HUES64 (cell line): ENCODE results near the gene ZNRF2.
A peak's percentile ranks its signal among the peaks of the same experiment; 100 is the strongest.

Experiments
- H3K27ac ChIP-seq: 2 replicates; pipeline ENCODE4 v1.7.0; 2013; ENCODE audit warnings: low read depth, low read length, inconsistent platforms
- H3K27me3 ChIP-seq: 2 replicates; pipeline ENCODE4 v1.6.1; 2013; ENCODE audit warnings: mild to moderate bottlenecking, low read length; ENCODE audit not compliant: insufficient read depth
- H3K36me3 ChIP-seq: 2 replicates; pipeline ENCODE4 v1.6.1; 2013; ENCODE audit warnings: mild to moderate bottlenecking, low read length; ENCODE audit not compliant: insufficient read depth
- H3K4me1 ChIP-seq: 2 replicates; pipeline ENCODE4 v1.6.1; 2013; ENCODE audit warnings: mild to moderate bottlenecking, low read length, moderate library complexity; ENCODE audit not compliant: insufficient read depth
- H3K4me3 ChIP-seq: 2 replicates; pipeline ENCODE4 v1.5.1; 2013; ENCODE audit warnings: mild to moderate bottlenecking, low read length, moderate library complexity
- H3K9ac ChIP-seq: 2 replicates; pipeline ENCODE4 v1.6.1; 2013; ENCODE audit warnings: mild to moderate bottlenecking, low read depth, low read length
- H3K9me3 ChIP-seq: 2 replicates; pipeline ENCODE4 v1.6.1; 2013; ENCODE audit warnings: low read depth, low read length; ENCODE audit not compliant: insufficient read depth
- WGBS: fragments of 150-250, 120-280 bp; methylation state at CpG from one replicate; pipeline ENCODE4 v1.1.7; 2013; ENCODE audit warnings: missing lambda C conversion rate; 5-methylcytosine and 5-hydroxymethylcytosine counted together

Gene ZNRF2

DNA sequence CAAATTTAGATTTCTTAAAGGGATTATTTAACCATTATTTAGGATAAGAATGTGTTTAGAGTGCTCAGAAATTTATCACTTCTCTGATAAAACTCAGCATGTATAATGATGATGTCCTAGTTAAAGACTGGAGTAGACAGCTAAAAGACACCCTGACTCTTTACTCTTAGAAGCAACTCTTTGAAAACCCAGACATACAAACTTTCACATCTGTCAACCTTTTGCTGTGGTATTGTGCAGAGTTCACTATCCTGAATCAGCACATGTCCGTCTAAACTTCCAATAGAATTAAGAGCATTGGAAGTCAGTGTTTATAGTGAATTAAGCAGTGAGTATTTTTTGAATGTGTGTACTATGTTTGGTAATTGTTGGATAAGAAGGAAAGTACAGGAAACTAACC lies 24.9 kb downstream of the ZNRF2 start:
- Histone ChIP-seq H3K27ac (no peak overlapping the region), H3K9ac (no peak overlapping the region), H3K4me1 (peaks cover 55% of the 10 kb centered on the region), H3K9me3 (no peaks in the 10 kb centered on the region), H3K27me3 (no peaks in the 10 kb centered on the region), H3K4me3 (no peak overlapping the region), H3K36me3 (no peaks in the 10 kb centered on the region)
- WGBS = 100% methylated on average over 1 of the region's 1 CpG

DNA sequence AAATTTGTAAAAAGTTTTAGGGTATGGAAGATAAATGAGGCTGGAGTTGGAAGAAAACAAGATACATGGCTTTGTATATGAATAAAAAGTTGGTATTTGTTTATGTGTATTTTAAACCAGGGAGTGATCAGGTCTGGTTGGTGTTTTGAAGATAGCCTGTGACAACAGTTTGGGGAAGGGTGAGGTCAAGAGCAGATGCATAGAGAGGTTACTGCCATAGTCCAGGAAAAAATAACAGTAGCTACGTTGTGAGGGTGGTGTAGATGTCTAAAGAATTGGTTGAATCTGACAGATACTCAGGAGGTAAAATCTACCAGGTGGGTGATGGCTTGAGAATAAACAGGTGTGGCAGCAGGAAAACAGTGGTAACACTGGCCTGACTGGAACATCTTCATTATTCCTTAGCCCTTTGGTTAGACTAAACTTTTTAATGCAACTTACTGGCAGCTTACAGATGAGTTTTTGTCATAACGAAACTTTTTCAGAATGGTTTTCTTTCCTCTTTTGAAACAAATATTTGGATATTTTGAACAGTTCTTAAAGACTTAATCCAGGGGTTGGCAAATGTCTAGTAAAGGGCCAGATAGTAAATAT lies 25.5 kb downstream of the ZNRF2 start:
- 88% methylated on average over 2 of the region's 2 CpGs for WGBS
- Histone ChIP-seq H3K4me1 (peaks cover 55% of the 10 kb centered on the region), H3K36me3 (no peaks in the 10 kb centered on the region), H3K27me3 (no peaks in the 10 kb centered on the region), H3K4me3 (no peak overlapping the region), H3K9me3 (no peaks in the 10 kb centered on the region), H3K9ac (no peak overlapping the region), H3K27ac (no peak overlapping the region)

DNA sequence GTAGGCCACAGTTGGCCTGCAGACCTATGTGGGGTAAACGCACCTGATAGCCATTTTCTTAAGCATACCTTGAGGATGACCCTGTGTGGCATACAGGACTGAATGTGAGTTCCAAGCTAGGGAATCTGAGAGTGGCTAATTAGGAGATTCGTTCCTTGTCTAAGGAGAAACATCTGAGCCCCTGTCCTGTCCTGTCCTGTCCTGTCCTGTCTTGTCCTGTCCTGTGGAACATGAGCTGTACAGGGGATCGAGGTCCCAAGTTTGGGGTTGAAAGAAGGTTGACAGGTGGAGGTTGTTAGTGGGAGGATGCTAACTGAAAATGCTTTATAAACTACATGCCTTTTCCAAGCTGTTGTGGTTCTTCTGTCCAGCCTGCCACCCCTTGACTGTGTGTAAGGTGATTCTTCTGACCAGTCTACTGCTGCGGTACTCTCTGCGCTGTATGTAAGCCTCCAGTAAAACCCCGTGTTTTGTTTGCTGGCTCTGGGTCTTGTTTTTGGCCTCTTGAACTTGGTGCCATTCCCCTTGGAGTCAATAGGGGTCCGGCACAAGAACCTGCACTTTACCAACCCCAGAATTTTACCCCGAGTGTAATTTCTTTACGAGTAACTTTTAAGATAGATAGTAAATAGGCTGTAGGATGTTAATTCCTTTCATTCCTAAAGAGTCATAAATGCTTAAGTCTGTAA lies 26.4 kb downstream of the ZNRF2 start:
- Histone ChIP-seq H3K9me3 (no peaks in the 10 kb centered on the region), H3K4me3 (no peak overlapping the region), H3K36me3 (no peaks in the 10 kb centered on the region), H3K9ac (no peak overlapping the region), H3K4me1 (peaks cover 55% of the 10 kb centered on the region), H3K27me3 (no peaks in the 10 kb centered on the region), H3K27ac (no peak overlapping the region)
- 95% methylated on average over 9 of the region's 9 CpGs for WGBS

- Histone ChIP-seq H3K9me3 (no peaks in the 10 kb centered on the region), H3K4me3 (no peak overlapping the region), H3K9ac (no peak overlapping the region), H3K27ac (no peak overlapping the region), H3K27me3 (no peaks in the 10 kb centered on the region), H3K36me3 (no peaks in the 10 kb centered on the region), H3K4me1 (peaks cover 47% of the 10 kb centered on the region)
- WGBS = 83% methylated on average over 3 of the region's 3 CpGs
These were observed 27.8 kb downstream of the ZNRF2 start for GRCh38 chr7:30312178-30312577.

GRCh38 chr7:30313348-30313747 lies 29.0 kb downstream of the ZNRF2 start:
- WGBS = 98% methylated on average over 3 of the region's 3 CpGs
- Histone ChIP-seq H3K9ac (no peak overlapping the region), H3K9me3 (no peaks in the 10 kb centered on the region), H3K4me3 (no peak overlapping the region), H3K27ac (no peak overlapping the region), H3K4me1 (peaks cover 48% of the 10 kb centered on the region), H3K36me3 (no peaks in the 10 kb centered on the region), H3K27me3 (no peaks in the 10 kb centered on the region)

DNA sequence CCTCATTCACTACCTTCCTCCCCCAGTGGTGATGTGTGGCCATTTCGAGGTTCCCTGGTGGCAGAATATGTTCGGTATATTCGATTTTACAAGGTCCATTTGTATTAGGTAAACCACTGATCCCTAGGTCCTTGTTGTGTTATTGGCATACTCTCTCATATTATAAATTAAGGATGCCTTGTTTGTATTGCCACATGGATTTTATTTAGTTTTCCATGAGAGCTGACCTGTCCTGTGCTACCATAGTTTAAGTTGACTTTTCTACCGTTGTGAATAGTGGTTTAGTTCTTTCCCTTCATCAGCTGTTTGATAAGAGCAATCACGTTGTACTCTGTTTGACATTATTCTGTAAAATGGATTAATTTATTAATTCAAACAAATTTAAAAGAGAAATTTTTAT lies 29.4 kb downstream of the ZNRF2 start:
- H3K27ac ChIP-seq = no peak overlapping the region
- H3K4me1 ChIP-seq = peaks cover 47% of the 10 kb centered on the region
- H3K36me3 ChIP-seq = no peaks in the 10 kb centered on the region
- 94% methylated on average over 4 of the region's 5 CpGs for WGBS
- H3K9me3 ChIP-seq = no peaks in the 10 kb centered on the region
- no peak overlapping the region for H3K4me3 ChIP-seq
- no peaks in the 10 kb centered on the region for H3K27me3 ChIP-seq
- H3K9ac ChIP-seq = no peak overlapping the region

DNA sequence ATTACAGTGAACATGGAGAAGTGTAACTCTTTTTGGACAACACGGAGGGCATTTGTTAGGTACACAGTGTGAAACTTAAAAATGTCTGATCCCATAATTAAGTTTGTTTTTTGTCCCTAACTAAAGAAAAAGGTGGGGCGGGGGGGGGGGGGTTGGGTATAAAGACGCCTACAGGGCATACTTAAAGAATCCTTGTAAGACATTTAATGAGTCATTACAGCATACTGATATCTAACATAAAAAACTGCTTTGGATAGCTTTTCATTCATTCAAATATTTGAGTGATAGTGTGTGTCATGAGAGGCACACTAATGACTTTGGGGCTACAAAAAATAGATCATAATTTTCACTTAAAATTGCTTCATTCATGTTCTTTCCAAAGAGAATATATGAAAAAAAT lies 31.2 kb downstream of the ZNRF2 start:
- Histone ChIP-seq H3K36me3 (no peaks in the 10 kb centered on the region), H3K27me3 (no peaks in the 10 kb centered on the region), H3K4me3 (no peak overlapping the region), H3K9me3 (no peaks in the 10 kb centered on the region), H3K9ac (no peak overlapping the region), H3K27ac (no peak overlapping the region), H3K4me1 (peaks cover 56% of the 10 kb centered on the region)
- WGBS = 82% methylated on average over 1 of the region's 3 CpGs

DNA sequence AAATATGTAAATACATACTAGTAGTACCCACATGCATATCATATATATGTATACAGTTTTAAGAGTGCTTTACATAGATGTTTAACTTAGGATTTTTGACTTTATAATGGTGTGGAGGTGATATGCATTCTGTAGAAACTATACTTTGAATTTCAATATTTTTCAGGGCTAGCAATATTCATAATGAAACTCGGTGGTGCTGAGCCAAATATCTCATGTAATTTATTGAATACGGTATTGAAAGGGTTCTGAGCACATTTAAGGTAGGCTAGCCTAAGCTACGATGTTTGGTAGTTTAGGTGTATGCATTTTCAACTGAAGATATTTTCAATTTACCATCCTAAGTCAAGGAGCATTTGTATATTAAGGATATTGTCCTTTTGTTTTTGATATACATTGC lies 36.0 kb downstream of the ZNRF2 start:
- H3K4me3 ChIP-seq = peak overlapping the region; percentile 28; the same call in 1 of the 2 replicates
- H3K27ac ChIP-seq = peak overlapping the region; percentile 51; the same call in 1 of the 2 replicates
- 89% methylated on average over 2 of the region's 3 CpGs for WGBS
- peak overlapping the region; percentile 46 for H3K9ac ChIP-seq
- no peaks in the 10 kb centered on the region for H3K9me3 ChIP-seq
- no peaks in the 10 kb centered on the region for H3K36me3 ChIP-seq
- peaks cover 66% of the 10 kb centered on the region for H3K4me1 ChIP-seq
- H3K27me3 ChIP-seq = no peaks in the 10 kb centered on the region

DNA sequence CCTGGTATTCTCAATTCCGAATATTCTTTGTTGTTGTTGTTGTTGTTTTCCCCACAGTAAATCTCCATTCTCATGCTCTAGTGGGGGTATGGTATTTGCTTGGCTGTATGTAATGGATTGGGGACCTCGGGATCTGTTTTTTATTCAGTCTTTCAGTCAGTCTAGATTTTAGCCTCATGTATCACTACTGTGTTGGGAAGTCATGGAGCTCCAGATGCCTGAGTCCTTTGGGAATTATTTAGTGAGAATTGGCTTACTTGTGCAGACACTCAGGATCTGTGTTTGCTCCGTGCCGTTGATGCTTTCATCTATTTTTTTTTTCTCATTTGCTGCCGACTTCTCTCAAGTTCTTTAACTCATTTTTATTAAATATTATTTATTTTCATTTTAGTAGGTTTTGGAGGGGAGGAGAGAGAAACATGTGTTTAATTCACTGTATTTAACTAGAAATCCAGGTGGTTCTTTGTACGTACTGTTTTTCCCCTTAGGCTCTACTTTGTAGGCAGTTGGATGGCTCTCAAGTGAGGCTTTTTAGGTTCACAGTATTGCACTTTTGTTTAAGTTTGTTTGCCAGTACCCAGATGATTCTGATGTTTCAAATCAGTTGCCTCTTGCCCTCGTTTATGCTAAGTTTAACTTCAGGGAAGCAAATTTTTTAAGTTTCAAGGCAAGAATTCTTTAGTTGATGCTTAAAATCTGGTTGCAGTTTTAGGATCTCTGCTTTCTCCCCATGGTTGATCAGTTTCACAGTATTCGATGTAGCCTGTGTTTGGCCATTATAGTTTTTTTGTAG lies 36.9 kb downstream of the ZNRF2 start:
- WGBS = 51% methylated on average over 7 of the region's 8 CpGs
- H3K36me3 ChIP-seq = no peaks in the 10 kb centered on the region
- peaks cover 71% of the 10 kb centered on the region for H3K4me1 ChIP-seq
- H3K9ac ChIP-seq = peak overlapping the region; percentile 46
- peak overlapping the region; percentile 28 for H3K4me3 ChIP-seq
- no peaks in the 10 kb centered on the region for H3K27me3 ChIP-seq
- H3K9me3 ChIP-seq = no peaks in the 10 kb centered on the region
- H3K27ac ChIP-seq = peak overlapping the region; percentile 51; the same call in 1 of the 2 replicates

DNA sequence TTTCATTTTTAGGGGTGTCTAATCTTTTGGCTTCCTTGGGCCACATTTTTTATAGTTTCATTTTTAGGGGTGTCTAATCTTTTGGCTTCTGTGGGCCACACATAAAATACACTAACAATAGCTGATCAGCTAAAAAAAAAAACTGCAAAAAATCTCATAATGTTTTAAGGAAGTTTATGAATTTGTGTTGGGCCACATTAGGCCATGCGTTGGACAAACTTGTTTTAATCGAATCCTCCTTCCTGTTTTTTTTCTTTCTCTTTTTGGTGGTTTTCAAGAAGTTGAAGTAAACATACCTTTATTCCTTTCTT lies 37.4 kb downstream of the ZNRF2 start:
- Histone ChIP-seq H3K4me1 (peaks cover 71% of the 10 kb centered on the region), H3K9ac (no peak overlapping the region), H3K4me3 (no peak overlapping the region), H3K36me3 (no peaks in the 10 kb centered on the region), H3K27me3 (no peaks in the 10 kb centered on the region), H3K27ac (0 out of 2 replicates have a peak overlapping the region, but pooled peaks have one; percentile 44), H3K9me3 (no peaks in the 10 kb centered on the region)
- WGBS = 83% methylated on average over 2 of the region's 2 CpGs

DNA sequence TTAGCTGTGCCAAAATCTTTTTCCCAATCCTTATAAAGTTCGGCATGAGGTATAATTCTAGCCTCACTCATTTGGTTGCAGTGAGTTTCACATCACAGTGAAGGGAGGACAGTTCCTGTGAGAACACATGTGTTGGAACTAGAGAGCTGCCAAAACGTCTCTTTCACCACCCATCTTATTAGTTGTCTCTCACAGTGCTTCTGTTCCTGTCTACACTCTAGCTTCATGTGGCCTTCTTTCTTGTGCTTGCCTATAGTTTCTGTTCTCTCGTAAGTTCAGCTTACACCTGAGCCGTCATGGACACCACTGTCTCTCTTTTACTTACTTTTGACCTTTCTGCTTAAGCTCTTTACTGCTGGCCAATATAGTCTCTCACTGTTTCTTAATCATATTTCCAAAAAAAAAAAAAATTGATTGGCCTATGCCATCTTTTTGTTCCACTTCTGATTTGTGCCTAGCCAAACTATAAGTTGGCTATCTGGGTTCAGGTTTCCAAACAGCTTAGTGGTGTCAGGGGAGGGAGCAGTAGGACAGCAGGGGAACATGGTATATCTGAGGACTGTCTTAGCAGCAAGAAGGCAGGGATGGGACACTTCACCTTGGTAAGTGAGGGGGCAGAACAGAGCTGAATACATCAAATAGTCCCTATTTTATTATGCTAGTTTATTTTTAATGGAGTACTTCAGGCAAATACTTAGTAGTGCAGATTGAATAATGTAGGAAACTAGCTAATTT lies 38.0 kb downstream of the ZNRF2 start:
- Histone ChIP-seq H3K27me3 (no peaks in the 10 kb centered on the region), H3K36me3 (no peaks in the 10 kb centered on the region), H3K27ac (no peak overlapping the region), H3K4me1 (peaks cover 69% of the 10 kb centered on the region), H3K4me3 (no peak overlapping the region), H3K9me3 (no peaks in the 10 kb centered on the region), H3K9ac (no peak overlapping the region)
- 75% methylated on average over 4 of the region's 4 CpGs for WGBS
